ENCODE data around the gene RBM7. TPM values are rescaled to one million over a fixed set of nuclear protein-coding genes. Genes with fewer than 3 reads are reported as not detected.

The RBM7 gene
- total RNA-seq, 2 donors from 2014 or later = 46.8 to 56.4 TPM

DNA sequence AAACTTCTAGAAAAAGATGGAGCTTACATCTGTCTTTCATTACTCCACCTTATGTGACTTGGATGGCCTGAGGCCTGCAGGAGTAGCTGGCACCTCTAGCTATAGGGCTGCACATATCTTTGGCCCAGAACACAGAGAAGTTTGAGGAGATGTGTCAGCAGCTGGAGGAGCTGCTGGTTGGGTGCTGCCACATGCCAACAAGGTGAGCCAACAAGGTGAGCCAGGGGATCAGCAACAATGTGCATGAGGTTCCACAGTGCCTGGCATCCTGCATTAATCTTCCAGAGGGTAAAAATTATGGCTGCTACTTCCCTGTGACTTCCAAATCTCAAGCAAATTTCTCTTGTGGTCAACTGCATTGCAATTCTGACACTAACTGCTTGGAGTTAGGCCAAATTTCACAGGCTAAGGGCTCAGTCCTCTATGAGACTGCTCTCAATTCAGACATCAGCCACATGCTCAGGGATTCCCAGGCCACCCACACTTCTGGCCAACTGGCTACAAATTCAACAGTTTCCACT, 16.0 kb downstream of the RBM7 start:
- TF ChIP-seq CTCF (conservative IDR thresholded peaks at IDR 0.05) = no peak
- Histone ChIP-seq H3K4me1 (ENCODE audit: control insufficient read depth, insufficient read depth, low read length) (no peaks in the 10 kb centered on the region), H3K27me3 (ENCODE audit: control insufficient read depth, insufficient read depth, low read length, poor library complexity, severe bottlenecking) (no peaks in the 10 kb centered on the region), H3K36me3 (ENCODE audit: control insufficient read depth, insufficient read depth, low read length) (peaks cover 29% of the 10 kb centered on the region), H3K9me3 (ENCODE audit: control insufficient read depth, low read length) (peaks cover 7% of the 10 kb centered on the region), H3K4me3 (ENCODE audit: low read length) (no peak overlapping the region), H3K9ac (ENCODE audit: extremely low read depth, low read length, poor library complexity, severe bottlenecking) (no peak overlapping the region), H3K27ac (ENCODE audit: low read depth, low read length) (no peak overlapping the region)
- no peak overlapping the region for H3K4me3 Mint-ChIP-seq
- H3K36me3 Mint-ChIP-seq (ENCODE audit: low read depth) = peaks cover 22% of the 10 kb centered on the region
- H3K27ac Mint-ChIP-seq = no peak overlapping the region
- peaks cover 5% of the 10 kb centered on the region for H3K4me1 Mint-ChIP-seq
- no peaks in the 10 kb centered on the region for H3K9me3 Mint-ChIP-seq
- H3K27me3 Mint-ChIP-seq (ENCODE audit: insufficient read depth) = no peaks in the 10 kb centered on the region
- no peak for DNase-seq

DNA sequence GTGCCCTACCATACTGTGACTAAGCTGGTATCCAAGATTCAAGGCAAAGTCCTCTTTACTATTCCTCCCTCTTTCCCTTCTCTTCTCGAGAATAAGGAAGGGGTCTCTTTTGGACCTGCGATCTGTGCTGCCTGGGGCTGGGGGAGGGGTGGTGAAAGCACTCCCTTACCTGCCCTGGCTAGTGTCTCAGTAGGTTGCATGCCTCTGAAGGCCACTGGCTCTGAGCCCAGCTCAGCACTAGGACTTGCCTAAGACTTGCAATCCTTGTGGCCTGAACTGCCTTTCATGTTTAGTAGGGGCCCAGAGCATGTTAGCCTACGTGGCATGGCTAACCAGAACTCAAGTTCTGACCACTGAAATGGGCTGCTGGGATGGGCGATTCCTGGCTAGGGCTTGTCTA, 25.8 kb downstream of the RBM7 start:
- Mint-ChIP-seq H3K27me3 (ENCODE audit: insufficient read depth) (no peaks in the 10 kb centered on the region), H3K4me3 (no peak overlapping the region), H3K36me3 (ENCODE audit: low read depth) (no peaks in the 10 kb centered on the region), H3K27ac (no peak overlapping the region), H3K9me3 (no peaks in the 10 kb centered on the region), H3K4me1 (peaks cover 5% of the 10 kb centered on the region)
- Histone ChIP-seq H3K27ac (ENCODE audit: low read depth, low read length) (no peak overlapping the region), H3K27me3 (ENCODE audit: control insufficient read depth, insufficient read depth, low read length, poor library complexity, severe bottlenecking) (no peaks in the 10 kb centered on the region), H3K4me3 (ENCODE audit: low read length) (no peak overlapping the region), H3K4me1 (ENCODE audit: control insufficient read depth, insufficient read depth, low read length) (no peaks in the 10 kb centered on the region), H3K36me3 (ENCODE audit: control insufficient read depth, insufficient read depth, low read length) (no peaks in the 10 kb centered on the region), H3K9me3 (ENCODE audit: control insufficient read depth, low read length) (no peaks in the 10 kb centered on the region), H3K9ac (ENCODE audit: extremely low read depth, low read length, poor library complexity, severe bottlenecking) (no peak overlapping the region)
- TF ChIP-seq CTCF (conservative IDR thresholded peaks at IDR 0.05) = no peak
- no peak for DNase-seq
- 87 to 92% methylated on average over 2 to 4 of the region's 4 CpGs for WGBS, 2 experiments (ENCODE audit: insufficient coverage in 1 of 2, insufficient read length in 1 of 2)

DNA sequence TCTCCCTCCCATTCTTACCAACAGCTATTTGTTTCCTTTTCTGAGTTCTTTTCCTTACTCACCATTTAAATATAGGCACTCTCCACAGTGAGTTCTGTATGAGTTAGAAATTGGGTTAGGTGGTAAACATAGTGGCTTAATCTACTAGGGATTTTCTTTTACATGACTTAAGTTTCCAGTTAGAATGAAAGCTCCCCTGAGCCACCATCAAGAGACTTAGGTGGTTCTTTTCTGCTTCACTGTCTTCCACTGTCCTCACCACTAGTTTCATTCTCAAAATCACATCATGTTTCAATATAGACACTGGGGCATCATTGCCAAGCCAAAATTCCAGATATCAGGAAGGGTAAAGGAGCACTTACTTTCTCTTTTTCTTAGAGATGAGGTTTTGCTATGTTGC, 29.8 kb downstream of the RBM7 start:
- H3K4me3 Mint-ChIP-seq = no peak overlapping the region
- TF ChIP-seq CTCF (conservative IDR thresholded peaks at IDR 0.05) = no peak
- no peaks in the 10 kb centered on the region for H3K36me3 ChIP-seq (ENCODE audit: control insufficient read depth, insufficient read depth, low read length)
- H3K27me3 ChIP-seq (ENCODE audit: control insufficient read depth, insufficient read depth, low read length, poor library complexity, severe bottlenecking) = no peaks in the 10 kb centered on the region
- H3K9me3 ChIP-seq (ENCODE audit: control insufficient read depth, low read length) = peaks cover 16% of the 10 kb centered on the region
- no peak overlapping the region for H3K27ac Mint-ChIP-seq
- peaks cover 17% of the 10 kb centered on the region for H3K4me1 Mint-ChIP-seq
- no peak overlapping the region for H3K9ac ChIP-seq (ENCODE audit: extremely low read depth, low read length, poor library complexity, severe bottlenecking)
- H3K27ac ChIP-seq (ENCODE audit: low read depth, low read length) = no peak overlapping the region
- DNase-seq = no peak
- no peaks in the 10 kb centered on the region for H3K27me3 Mint-ChIP-seq (ENCODE audit: insufficient read depth)
- no peak overlapping the region for H3K4me3 ChIP-seq (ENCODE audit: low read length)
- H3K36me3 Mint-ChIP-seq (ENCODE audit: low read depth) = peaks cover 11% of the 10 kb centered on the region
- peaks cover 11% of the 10 kb centered on the region for H3K9me3 Mint-ChIP-seq
- peaks cover 7% of the 10 kb centered on the region for H3K4me1 ChIP-seq (ENCODE audit: control insufficient read depth, insufficient read depth, low read length)
